NCI-H748 (cell line): ENCODE data around the gene GPR89A.
"Not testable (repeated sequence)": the region's sequence is repeated elsewhere in the genome, so short reads cannot be mapped to it uniquely, and the experiment has no call there.

Experiments
- DNase-seq: peaks from one replicate; lab custom pipeline; 2025; ENCODE audit not compliant: unreplicated experiment; lab: John Stamatoyannopoulos, UW

GPR89A gene

DNA sequence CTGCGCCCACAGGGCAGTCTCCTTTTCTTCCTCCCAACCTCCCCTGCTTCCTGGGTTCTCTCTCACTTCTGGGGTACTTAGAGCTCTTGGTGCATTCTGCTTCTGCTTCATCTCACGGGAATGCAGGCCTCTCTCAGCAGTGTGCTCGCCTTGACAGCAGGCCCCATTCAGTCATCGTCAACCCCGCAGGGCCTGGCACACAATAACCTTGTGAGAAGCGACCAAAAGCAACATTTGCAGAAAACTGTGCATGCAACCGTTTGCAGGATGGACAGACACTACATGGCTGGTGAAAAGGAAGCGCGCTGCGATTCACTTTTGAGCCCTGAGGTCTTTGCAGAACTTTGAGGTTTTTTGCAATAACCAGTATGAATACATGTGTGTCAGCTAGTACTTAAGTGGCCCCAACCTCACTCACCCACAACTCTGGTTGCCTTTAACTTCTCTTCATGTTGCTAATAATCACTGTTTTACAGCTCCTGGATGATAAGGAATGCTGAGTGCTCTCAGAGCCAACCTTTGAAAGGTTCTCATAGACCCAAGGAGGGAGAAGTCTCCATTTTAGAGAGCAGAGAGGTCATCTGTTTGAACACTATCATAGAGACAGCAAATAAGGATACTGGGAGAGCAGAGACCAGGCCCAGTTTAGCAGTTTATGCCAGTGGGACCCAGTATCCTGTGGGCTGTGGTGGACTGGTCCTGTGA is 109.0 kb downstream of the GPR89A start:
- DNase-seq: no peak

DNA sequence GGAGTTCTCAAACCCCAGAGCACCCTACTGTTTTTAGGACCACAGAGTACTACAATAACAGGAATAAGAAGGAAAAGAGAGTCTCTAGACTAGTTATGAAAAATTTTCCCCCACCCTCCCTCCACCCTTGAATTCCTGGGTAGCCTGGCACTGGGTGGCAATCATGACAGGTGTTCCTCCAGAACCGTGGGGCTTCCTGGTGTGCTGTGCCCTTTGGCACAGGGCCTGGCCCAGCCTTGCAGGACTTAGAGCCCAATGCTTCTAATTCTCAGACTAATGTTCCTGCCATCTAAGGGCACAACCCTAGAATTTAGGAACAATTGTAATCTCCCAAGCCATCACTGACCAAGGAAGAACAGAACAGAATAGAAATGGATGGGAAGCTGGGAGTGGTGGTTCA is 110.0 kb downstream of the GPR89A start:
- DNase-seq: no peak

DNA sequence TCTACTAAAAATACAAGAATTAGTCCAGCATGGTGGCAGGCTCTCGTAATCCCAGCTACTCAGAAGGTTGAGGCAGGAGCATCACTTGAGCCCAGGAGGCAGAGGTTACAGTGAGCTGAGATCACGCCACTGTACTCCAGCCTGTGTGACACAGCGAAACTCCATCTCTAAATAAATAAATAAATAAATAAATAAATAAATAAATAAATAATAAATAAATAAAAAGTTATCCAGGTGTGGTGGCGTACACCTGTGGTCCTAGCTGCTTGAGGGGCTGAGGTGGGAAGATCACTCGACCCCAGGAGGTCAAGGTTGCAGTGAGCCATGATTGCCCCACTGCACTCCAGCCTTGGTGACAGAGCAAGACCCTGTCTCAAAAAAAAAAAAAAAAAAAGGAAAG is 110.7 kb downstream of the GPR89A start:
- DNase-seq: not testable (repeated sequence)

DNA sequence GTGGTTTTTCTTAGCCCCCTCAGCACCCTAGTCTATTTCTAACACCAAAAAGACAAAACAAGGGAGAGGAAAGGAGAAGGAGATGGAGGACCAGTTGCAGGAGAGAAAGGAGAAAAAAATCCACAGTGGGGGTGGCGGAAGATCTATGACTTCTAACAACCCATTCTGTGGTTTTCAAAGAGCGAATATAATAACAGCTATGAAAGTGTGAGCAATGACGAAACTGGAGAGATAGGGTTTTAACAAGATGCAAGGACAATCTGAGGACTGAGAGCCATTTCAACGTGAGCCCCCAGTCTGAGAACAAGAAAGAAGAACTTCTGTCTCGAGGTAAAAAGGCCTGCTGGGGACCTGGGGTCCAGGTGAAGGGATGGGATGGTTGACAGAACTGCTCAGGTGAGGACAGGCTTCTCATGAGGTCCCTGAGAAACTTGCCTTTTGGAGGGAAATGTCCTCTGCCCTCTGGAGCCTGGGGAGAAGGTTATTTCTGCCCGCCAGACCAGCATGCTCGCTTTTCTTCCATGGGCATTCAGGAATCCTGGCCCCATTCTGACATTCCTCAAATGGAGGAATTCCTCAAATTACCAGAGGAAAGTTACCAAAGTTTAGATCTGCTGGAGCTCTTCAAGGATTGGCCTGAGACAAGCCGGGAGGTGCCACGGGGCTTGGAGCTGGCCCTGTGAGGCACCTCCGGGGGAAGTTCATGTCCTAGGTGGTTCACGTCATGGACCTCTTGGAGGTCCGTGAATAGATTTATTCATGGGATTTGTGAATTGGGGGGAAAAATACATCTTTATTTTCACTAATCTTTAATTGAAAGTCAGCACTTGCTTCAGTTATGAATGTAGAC is 111.7 kb downstream of the GPR89A start, which contains the start of gene CD160:
TSS of gene CD160 (plus strand) at position 270 of the 850 bp plus-strand sequence. CDS start 8,829 bp downstream, outside the sequence.
- DNase-seq: no peak
